Measurements from ENCODE around the gene PGAP3.

Gene PGAP3

DNA sequence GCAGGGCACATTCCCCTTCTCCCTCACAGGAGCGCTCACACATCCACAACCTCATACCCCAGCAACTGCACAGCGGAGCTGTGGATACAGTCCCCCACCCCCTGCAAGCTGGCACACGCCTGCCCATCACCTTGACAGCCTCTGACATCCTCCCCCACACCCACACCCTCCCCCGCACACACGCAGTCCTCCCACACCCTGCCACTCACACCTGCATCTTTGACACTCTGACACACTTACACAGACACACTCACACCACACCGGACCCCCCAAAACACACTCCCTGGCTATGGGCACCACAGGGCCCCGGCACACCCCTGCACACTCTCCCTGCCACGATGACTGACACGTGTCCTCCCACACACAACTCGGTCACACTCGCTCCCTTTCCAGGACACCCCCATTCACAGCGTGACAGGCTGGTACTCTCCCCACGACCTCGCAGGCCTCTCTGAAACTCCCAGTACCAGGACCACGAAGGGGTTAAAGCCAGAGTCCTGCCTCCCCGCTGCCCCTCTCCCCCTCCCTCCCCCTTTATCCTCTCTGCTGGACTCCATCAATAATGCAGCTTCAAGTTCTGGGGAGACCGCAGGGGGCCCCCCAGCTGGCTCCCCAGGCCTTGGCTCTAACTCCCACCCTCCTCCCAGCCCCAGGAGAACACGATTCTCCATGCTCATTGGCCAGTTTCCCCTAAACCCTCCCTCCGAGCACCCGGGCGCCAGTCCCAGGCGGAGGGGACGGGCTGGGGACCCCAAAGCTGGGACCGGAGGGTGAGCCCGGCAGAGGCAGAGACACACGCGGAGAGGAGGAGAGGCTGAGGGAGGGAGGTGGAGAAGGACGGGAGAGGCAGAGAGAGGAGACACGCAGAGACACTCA lies 61.4 kb downstream of the PGAP3 start, which contains the start of gene PPP1R1B:
Gene PPP1R1B (plus strand): TSS at position 782 of the 876 bp plus-strand sequence. CDS start 441 bp downstream, outside the sequence.
- no peaks in the 10 kb centered on the region for H3K36me3 ChIP-seq (ENCODE audit: control insufficient read depth in 2 of 2, insufficient read depth in 1 of 2, low read length in 2 of 2)
- CTCF ChIA-PET = interaction anchor here (0.6 to 11.8 kb wide), 7 partner anchors 9 to 420 kb away, joined by 3 to 475 read pairs (median 168); partner anchors contain the start of genes PNMT, STARD3 and TCAP
- no peaks in the 10 kb centered on the region for H3K9me3 ChIP-seq (ENCODE audit: control insufficient read depth, insufficient read depth, low read depth, low read length)
- TF ChIP-seq ZBTB10 (tag by site-specific recombination; IDR thresholded peaks at IDR 0.05) (no peak), MYNN (tag by site-specific recombination; IDR thresholded peaks at IDR 0.05; ENCODE audit: borderline replicate concordance) (no peak), FEZF1 (tag by site-specific recombination; IDR thresholded peaks at IDR 0.05) (no peak), ZBTB17 (tag by site-specific recombination; IDR thresholded peaks at IDR 0.05) (no peak), KLF1 (tag by site-specific recombination; IDR thresholded peaks at IDR 0.05) (peak; percentile 12; the same call in 1 of the 2 replicates), GLIS1 (tag by site-specific recombination; IDR thresholded peaks at IDR 0.05) (peak; percentile 87), ZFHX2 (tag by site-specific recombination; conservative IDR thresholded peaks at IDR 0.05) (peak; percentile 97), GLIS2 (tag by site-specific recombination; IDR thresholded peaks at IDR 0.05) (0 out of 2 replicates have a peak, but pooled peaks have one; percentile 21), SCRT2 (tag by site-specific recombination; IDR thresholded peaks at IDR 0.05) (no peak), ZNF600 (tag by site-specific recombination; IDR thresholded peaks at IDR 0.05) (no peak), ZNF23 (tag by site-specific recombination; IDR thresholded peaks at IDR 0.05; ENCODE audit: borderline replicate concordance) (no peak), ZNF623 (tag by site-specific recombination; IDR thresholded peaks at IDR 0.05) (no peak), TRIM28 (IDR thresholded peaks at IDR 0.05; ENCODE audit: borderline replicate concordance, low read length) (no peak), ZNF138 (tag by site-specific recombination; IDR thresholded peaks at IDR 0.05; ENCODE audit: borderline replicate concordance) (no peak), ZNF777 (tag by site-specific recombination; IDR thresholded peaks at IDR 0.05; ENCODE audit: borderline replicate concordance) (no peak), ZIC2 (tag by site-specific recombination; IDR thresholded peaks at IDR 0.05) (peak; percentile 82), SP2 (tag by site-specific recombination; IDR thresholded peaks at IDR 0.05) (0 out of 2 replicates have a peak, but pooled peaks have one; percentile 1), EGR2 (tag by site-specific recombination; IDR thresholded peaks at IDR 0.05; ENCODE audit: low read depth) (peak; percentile 96)
- TF ChIP-seq, protein P1, sequence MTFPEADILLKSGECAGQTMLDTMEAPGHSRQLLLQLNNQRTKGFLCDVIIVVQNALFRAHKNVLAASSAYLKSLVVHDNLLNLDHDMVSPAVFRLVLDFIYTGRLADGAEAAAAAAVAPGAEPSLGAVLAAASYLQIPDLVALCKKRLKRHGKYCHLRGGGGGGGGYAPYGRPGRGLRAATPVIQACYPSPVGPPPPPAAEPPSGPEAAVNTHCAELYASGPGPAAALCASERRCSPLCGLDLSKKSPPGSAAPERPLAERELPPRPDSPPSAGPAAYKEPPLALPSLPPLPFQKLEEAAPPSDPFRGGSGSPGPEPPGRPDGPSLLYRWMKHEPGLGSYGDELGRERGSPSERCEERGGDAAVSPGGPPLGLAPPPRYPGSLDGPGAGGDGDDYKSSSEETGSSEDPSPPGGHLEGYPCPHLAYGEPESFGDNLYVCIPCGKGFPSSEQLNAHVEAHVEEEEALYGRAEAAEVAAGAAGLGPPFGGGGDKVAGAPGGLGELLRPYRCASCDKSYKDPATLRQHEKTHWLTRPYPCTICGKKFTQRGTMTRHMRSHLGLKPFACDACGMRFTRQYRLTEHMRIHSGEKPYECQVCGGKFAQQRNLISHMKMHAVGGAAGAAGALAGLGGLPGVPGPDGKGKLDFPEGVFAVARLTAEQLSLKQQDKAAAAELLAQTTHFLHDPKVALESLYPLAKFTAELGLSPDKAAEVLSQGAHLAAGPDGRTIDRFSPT (tag by site-specific recombination; IDR thresholded peaks at IDR 0.05) = 0 out of 2 replicates have a peak, but pooled peaks have one; percentile 23
- peak within 1 kb of the TSS; percentile 10; the same call in 1 of the 2 replicates for H3K4me3 ChIP-seq (ENCODE audit: low read depth, low read length)
- H3K27ac ChIP-seq (ENCODE audit: extremely low read depth, low read depth, low read length) = no peak within 1 kb of the TSS
- POLR2A ChIA-PET = interaction anchor here (0.6 to 3.7 kb wide), 2 partner anchors 11 to 45 kb away, joined by 3 to 12 read pairs; partner anchors contain the start of gene STARD3
- H3K4me1 ChIP-seq (ENCODE audit: control insufficient read depth, insufficient read depth, low read length) = 0 out of 2 replicates have a peak, but pooled peaks cover under 1% of the 10 kb centered on the region

All from HEK293 (cell line).